Neural cell (in vitro differentiated cells): Measurements from ENCODE around the gene TTLL5.

Source experiments
- CTCF ChIP-seq: fragments of 450-650 bp; IDR thresholded peaks from 2 replicates; pipeline ENCODE4 v1.5.1; 2014; ENCODE audit warnings: antibody characterized with exemption, mild to moderate bottlenecking, moderate library complexity; ENCODE audit not compliant: poor library complexity, severe bottlenecking
- EZH2 ChIP-seq: fragments of 200-600, 300-800 bp; shearing (Covaris generic), sonication (generic); IDR thresholded peaks from 2 replicates; pipeline ENCODE4 v1.6.1; 2014; ENCODE audit warnings: antibody characterized with exemption, low read length, borderline replicate concordance, mild to moderate bottlenecking; ENCODE audit not compliant: insufficient read depth, poor library complexity, severe bottlenecking

- TF ChIP-seq EZH2, result no peak
- TF ChIP-seq CTCF, result no peak
These were observed 65.3 kb downstream of the TTLL5 start for GRCh38 chr14:75726321-75726720.
